Erythroblast (primary cell): ENCODE measurements around the gene MCF2L2.

Experiments used
- DNase-seq, 2 experiments: peaks; one replicate each; lab custom pipeline; 2025; lab: John Stamatoyannopoulos, UW
- GATA1 ChIP-seq: IDR thresholded peaks from 2 replicates; pipeline ENCODE4 v1.6.1; 2011; ENCODE audit warnings: low read depth, mild to moderate bottlenecking, control low read depth, low read length, moderate library complexity
- POLR2A ChIP-seq: IDR thresholded peaks from 2 replicates; pipeline ENCODE4 v1.6.1; 2011; ENCODE audit warnings: mild to moderate bottlenecking, low read length

The MCF2L2 gene

GRCh38 chr3:183400352-183400751, 28.1 kb downstream of the MCF2L2 start:
- no peak for DNase-seq
- TF ChIP-seq GATA1 (no peak), POLR2A (no peak)

GRCh38 chr3:183396662-183397391, 31.6 kb downstream of the MCF2L2 start:
- no peak for TF ChIP-seq POLR2A
- TF ChIP-seq GATA1, result no peak

GRCh38 chr3:183394150-183394549, 34.3 kb downstream of the MCF2L2 start:
- TF ChIP-seq POLR2A (no peak), GATA1 (no peak)
- no peak for DNase-seq

More at GRCh38 chr3:183396662-183397391, 31.6 kb downstream of the MCF2L2 start:
- peak in 1 of 2 experiments; percentile 43 for DNase-seq

- no peak for TF ChIP-seq GATA1
- TF ChIP-seq POLR2A, result no peak
- no peak for DNase-seq
These were observed 34.8 kb downstream of the MCF2L2 start for GRCh38 chr3:183393625-183394024.

- TF ChIP-seq POLR2A (no peak), GATA1 (no peak)
- DNase-seq, result peak in 1 of 2 experiments; percentile 12
These were observed 36.0 kb downstream of the MCF2L2 start for GRCh38 chr3:183392186-183393034.

- TF ChIP-seq GATA1 (no peak), POLR2A (no peak)
- no peak for DNase-seq
These were observed 37.0 kb downstream of the MCF2L2 start for GRCh38 chr3:183391460-183391859.

- no peak for DNase-seq
- no peak for TF ChIP-seq POLR2A
- TF ChIP-seq GATA1, result no peak
These were observed 37.6 kb downstream of the MCF2L2 start for GRCh38 chr3:183390844-183391243.

GRCh38 chr3:183388213-183388895, 40.1 kb downstream of the MCF2L2 start:
- TF ChIP-seq POLR2A (no peak), GATA1 (no peak)

GRCh38 chr3:183387797-183388196, 40.6 kb downstream of the MCF2L2 start:
- DNase-seq, result no peak
- TF ChIP-seq POLR2A (no peak), GATA1 (no peak)

More at GRCh38 chr3:183388213-183388895, 40.1 kb downstream of the MCF2L2 start:
- no peak for DNase-seq

- TF ChIP-seq GATA1 (no peak), POLR2A (no peak)
- DNase-seq, result no peak
These were observed 41.8 kb downstream of the MCF2L2 start for GRCh38 chr3:183386651-183387050.

- DNase-seq, result peak; percentile 76 to 86
- TF ChIP-seq GATA1 (no peak), POLR2A (no peak)
These were observed 42.5 kb downstream of the MCF2L2 start for GRCh38 chr3:183385698-183386613.

- TF ChIP-seq POLR2A (no peak), GATA1 (no peak)
- no peak for DNase-seq
These were observed 46.7 kb downstream of the MCF2L2 start for GRCh38 chr3:183381673-183382072.
